IMR-90 (cell line): ENCODE data around the gene RPL36. TPM values are rescaled to one million over a fixed set of nuclear protein-coding genes. Genes with fewer than 3 reads are reported as not detected.

ENCODE experiments used
- ATAC-seq: fragments of 200-7000 bp; cut with Tn5 transposase; 2 replicates; pipeline ENCODE4 v1.9.1; 2020; ENCODE audit warnings: low read depth, mild to moderate bottlenecking, moderate library complexity
- BruUV-seq: library from RNA; stranded (reverse); fragments of 400-500 nt; replicated peaks from 2 replicates; lab custom pipeline; 2021; lab: Mats Ljungman, UMichigan
- CTCF ChIA-PET: fragments of 300-600 bp; formaldehyde crosslinking; extraction: SDS; loops from one replicate; lab custom pipeline; 2021; ENCODE audit warnings: antibody characterized with exemption; lab: Yijun Ruan, JAX
- POLR2A ChIA-PET: fragments of 300-600 bp; sonication (Branson Sonifier 250); formaldehyde crosslinking; loops from one replicate; lab custom pipeline; 2022; ENCODE audit warnings: antibody characterized with exemption; ENCODE audit not compliant: unreplicated experiment; lab: Charles Lee
- DNase-seq: peaks from one replicate; pipeline ENCODE4 v3.0.0; 2013
- H2AFZ ChIP-seq: replicated peaks from 2 replicates; pipeline ENCODE3; 2013; ENCODE audit warnings: low read length, mild to moderate bottlenecking; ENCODE audit not compliant: poor library complexity
- H2AK5ac ChIP-seq: 2 replicates; pipeline ENCODE4 v1.6.1; 2013; ENCODE audit warnings: low read depth, low read length, inconsistent platforms
- H2AK9ac ChIP-seq: replicated peaks from 2 replicates; pipeline ENCODE3; 2013; ENCODE audit warnings: mild to moderate bottlenecking, low read depth, low read length, moderate library complexity; ENCODE audit not compliant: poor library complexity
- H2BK120ac ChIP-seq: 2 replicates; pipeline ENCODE4 v1.6.1; 2013; ENCODE audit warnings: low read depth, low read length, inconsistent platforms
- H2BK15ac ChIP-seq: 3 replicates; pipeline ENCODE4 v1.6.1; 2013; ENCODE audit warnings: low read depth, low read length, inconsistent platforms
- H2BK20ac ChIP-seq: 2 replicates; pipeline ENCODE4 v1.6.1; 2013; ENCODE audit warnings: low read depth, mild to moderate bottlenecking, inconsistent platforms, low read length, moderate library complexity
- H2BK5ac ChIP-seq: 2 replicates; pipeline ENCODE4 v1.6.1; 2013; ENCODE audit warnings: mild to moderate bottlenecking, low read depth, low read length, inconsistent platforms; ENCODE audit not compliant: poor library complexity, severe bottlenecking
- H3K14ac ChIP-seq: replicated peaks from 2 replicates; pipeline ENCODE4 v1.6.1; 2013; ENCODE audit warnings: low read depth, low read length, inconsistent platforms
- H3K18ac ChIP-seq: 2 replicates; pipeline ENCODE4 v1.6.1; 2013; ENCODE audit warnings: low read depth, low read length, control low read depth
- H3K23ac ChIP-seq: 2 replicates; pipeline ENCODE4 v1.6.1; 2013; ENCODE audit warnings: low read depth, low read length, inconsistent platforms
- H3K27ac ChIP-seq: 2 replicates; pipeline ENCODE4 v1.5.1; 2013; ENCODE audit warnings: mild to moderate bottlenecking, control low read depth, low read length; ENCODE audit not compliant: insufficient read depth
- H3K27me3 ChIP-seq: 2 replicates; pipeline ENCODE4 v1.6.1; 2013; ENCODE audit warnings: low read length; ENCODE audit not compliant: control insufficient read depth, insufficient read depth
- H3K36me3 ChIP-seq: 2 replicates; pipeline ENCODE4 v1.6.1; 2013; ENCODE audit warnings: low read length, mixed read lengths; ENCODE audit not compliant: control insufficient read depth, insufficient read depth
- H3K4ac ChIP-seq: 2 replicates; pipeline ENCODE4 v1.6.1; 2013; ENCODE audit warnings: low read depth, low read length, inconsistent platforms
- H3K4me1 ChIP-seq: 2 replicates; pipeline ENCODE4 v1.6.1; 2013; ENCODE audit warnings: low read length, mixed read lengths; ENCODE audit not compliant: control insufficient read depth, insufficient read depth
- H3K4me2 ChIP-seq: 2 replicates; pipeline ENCODE4 v1.6.1; 2013; ENCODE audit warnings: low read depth, mild to moderate bottlenecking, control low read depth, low read length, moderate library complexity
- H3K4me3 ChIP-seq: 2 replicates; pipeline ENCODE4 v1.5.1; 2013; ENCODE audit warnings: low read depth, mild to moderate bottlenecking, control low read depth, low read length, moderate library complexity; ENCODE audit not compliant: insufficient read depth
- H3K56ac ChIP-seq: 2 replicates; pipeline ENCODE4 v1.6.1; 2013; ENCODE audit warnings: low read length, inconsistent platforms; ENCODE audit not compliant: insufficient read depth; ENCODE audit errors: extremely low read depth
- H3K79me1 ChIP-seq, 2 experiments: 2 replicates each; pipeline ENCODE4 v1.6.1; 2013; ENCODE audit warnings: low read length in 2 of 2, inconsistent platforms in 1 of 2, low read depth in 1 of 2
- H3K9ac ChIP-seq: 2 replicates; pipeline ENCODE4 v1.6.1; 2013; ENCODE audit warnings: low read depth, low read length, control low read depth
- H3K9me1 ChIP-seq: 2 replicates; pipeline ENCODE4 v1.6.1; 2013; ENCODE audit warnings: low read length, inconsistent platforms; ENCODE audit not compliant: insufficient read depth
- H3K9me3 ChIP-seq: 2 replicates; pipeline ENCODE4 v1.6.1; 2013; ENCODE audit warnings: low read length; ENCODE audit not compliant: control insufficient read depth, insufficient read depth
- H4K20me1 ChIP-seq: 2 replicates; pipeline ENCODE4 v1.6.1; 2013; ENCODE audit warnings: low read length, inconsistent platforms; ENCODE audit not compliant: insufficient read depth
- H4K5ac ChIP-seq: 2 replicates; pipeline ENCODE4 v1.6.1; 2013; ENCODE audit warnings: mild to moderate bottlenecking, low read depth, low read length, control low read depth
- H4K8ac ChIP-seq, 2 experiments: 2 replicates each; pipeline ENCODE4 v1.6.1; 2013; ENCODE audit warnings: low read depth in 2 of 2, low read length in 2 of 2, control low read depth in 1 of 2, inconsistent platforms in 1 of 2
- H4K91ac ChIP-seq: 2 replicates; pipeline ENCODE4 v1.6.1; 2013; ENCODE audit warnings: low read depth, low read length, inconsistent platforms; ENCODE audit not compliant: insufficient read depth
- BHLHE40 ChIP-seq: fragments of 150-350 bp; IDR thresholded peaks from 2 replicates; pipeline ENCODE4 v1.6.1; 2016; ENCODE audit warnings: mild to moderate bottlenecking, low read depth, low read length
- CEBPB ChIP-seq: IDR thresholded peaks from 2 replicates; pipeline ENCODE4 v1.6.1; 2012; ENCODE audit warnings: low read depth, low read length, improper control_type of control experiment
- CHD1 ChIP-seq: IDR thresholded peaks from 2 replicates; pipeline ENCODE4 v1.6.1; 2012; ENCODE audit warnings: low read depth, low read length, improper control_type of control experiment
- CTCF ChIP-seq: conservative IDR thresholded peaks from 2 replicates; pipeline ENCODE4 v1.5.1; 2012; ENCODE audit warnings: mild to moderate bottlenecking, low read depth, low read length, improper control_type of control experiment
- FOS ChIP-seq: fragments of 150-350 bp; IDR thresholded peaks from 2 replicates; pipeline ENCODE4 v1.6.1; 2016; ENCODE audit warnings: low read depth, low read length
- MAFK ChIP-seq: IDR thresholded peaks from 2 replicates; pipeline ENCODE4 v1.6.1; 2012; ENCODE audit warnings: low read depth, low read length, improper control_type of control experiment
- MAZ ChIP-seq: IDR thresholded peaks from 2 replicates; pipeline ENCODE4 v1.6.1; 2012; ENCODE audit warnings: low read depth, mild to moderate bottlenecking, low read length, improper control_type of control experiment, moderate library complexity, borderline replicate concordance
- MXI1 ChIP-seq: IDR thresholded peaks from 2 replicates; pipeline ENCODE4 v1.6.1; 2012; ENCODE audit warnings: low read depth, mild to moderate bottlenecking, low read length, moderate library complexity, borderline replicate concordance
- NFE2L2 ChIP-seq: fragments of 150-350 bp; IDR thresholded peaks from 2 replicates; pipeline ENCODE4 v1.6.1; 2016; ENCODE audit warnings: low read depth, mild to moderate bottlenecking, low read length
- POLR2A ChIP-seq: IDR thresholded peaks from 2 replicates; pipeline ENCODE4 v1.6.1; 2012; ENCODE audit warnings: mild to moderate bottlenecking, low read depth, low read length
- RAD21 ChIP-seq: IDR thresholded peaks from 2 replicates; pipeline ENCODE4 v1.6.1; 2012; ENCODE audit warnings: low read length, improper control_type of control experiment
- RCOR1 ChIP-seq: IDR thresholded peaks from 2 replicates; pipeline ENCODE4 v1.6.1; 2012; ENCODE audit warnings: mild to moderate bottlenecking, low read length, improper control_type of control experiment; ENCODE audit not compliant: insufficient replicate concordance
- RFX5 ChIP-seq: IDR thresholded peaks from 2 replicates; pipeline ENCODE4 v1.8.0; 2012; ENCODE audit warnings: low read depth, mild to moderate bottlenecking, low read length, moderate library complexity
- SMC3 ChIP-seq: fragments of 150-350 bp; IDR thresholded peaks from 2 replicates; pipeline ENCODE4 v1.6.1; 2016; ENCODE audit warnings: low read depth, mild to moderate bottlenecking, antibody characterized with exemption, low read length, moderate library complexity
- WGBS, 2 experiments: methylation state at CpG; one replicate each; pipeline versions ENCODE4 v1.1.5 to v1.1.7; 2013; ENCODE audit warnings: missing lambda C conversion rate in 2 of 2; ENCODE audit not compliant: insufficient read length in 1 of 2; ENCODE audit errors: extremely low coverage in 2 of 2; 5-methylcytosine and 5-hydroxymethylcytosine counted together
- dilution Hi-C: fragments of 300-500 bp; cut with HindIII; formaldehyde crosslinking; loops from one replicate; pipeline ENCODE4 v1.14.3; 2018; ENCODE audit warnings: low sequenced_read_pairs; ENCODE audit not compliant: unreplicated experiment
- in situ Hi-C: fragments of 300-500 bp; cut with MboI; formaldehyde crosslinking; loops from 3 replicates; pipeline ENCODE4 v1.14.3; 2019; ENCODE audit warnings: low sequenced_read_pairs, inconsistent platforms, mixed read lengths
- intact Hi-C: fragments of 100-400 bp; cut with micrococcal nuclease; formaldehyde crosslinking; loops from 2 replicates; pipeline ENCODE4 v1.10.0; 2022
- polyA plus RNA-seq, 3 experiments: library from polyadenylated mRNA; depleted of rRNA; stranded (reverse); fragments of >200 nt; gene quantifications; 2 replicates each; pipeline ENCODE4 v1.2.3, GENCODE V29; 2012; ENCODE audit warnings: low replicate concordance in 1 of 3
- total RNA-seq: library from RNA; depleted of rRNA; stranded (reverse); fragments of >200 nt; gene quantifications from 2 replicates; pipeline ENCODE4 v1.2.3, GENCODE V29; 2012
- TF ChIP-seq, protein P1 (sequence below): fragments of 150-350 bp; IDR thresholded peaks from 2 replicates; pipeline ENCODE4 v1.6.1; 2016; ENCODE audit warnings: low read depth, mild to moderate bottlenecking, low read length, moderate library complexity, borderline replicate concordance
- TF ChIP-seq, protein P2 (sequence below): fragments of 150-350 bp; IDR thresholded peaks from 2 replicates; pipeline ENCODE4 v1.6.1; 2017; ENCODE audit warnings: mild to moderate bottlenecking, antibody characterized with exemption, low read length, low read depth

RPL36 gene
- total and polyA plus RNA-seq, 2 of the 4 experiments (the other 2 are of a cell fraction): 232 to 757 TPM

GRCh38 chr19:5643060-5643459, 47.0 kb upstream of the RPL36 start:
- Histone ChIP-seq H2BK15ac (no peak overlapping the region), H3K14ac (no peak overlapping the region), H3K9me1 (peaks cover 25% of the 10 kb centered on the region), H3K27me3 (no peaks in the 10 kb centered on the region), H3K18ac (no peak overlapping the region), H4K20me1 (peaks cover 74% of the 10 kb centered on the region), H4K91ac (no peak overlapping the region), H3K36me3 (peaks cover 42% of the 10 kb centered on the region), H3K4me1 (peaks cover 3% of the 10 kb centered on the region; the same call in 1 of the 2 replicates), H4K8ac (no peak overlapping the region), H3K79me1 (peaks cover 35 to 73% of the 10 kb centered on the region in 2 experiments), H2BK5ac (no peak overlapping the region), H3K56ac (no peak overlapping the region), H2AK5ac (no peak overlapping the region), H2AFZ (no peak overlapping the region), H3K4me3 (no peak overlapping the region), H2BK120ac (no peak overlapping the region), H3K9me3 (no peaks in the 10 kb centered on the region), H2AK9ac (no peak overlapping the region), H3K23ac (no peak overlapping the region), H3K27ac (no peak overlapping the region), H3K4ac (no peak overlapping the region), H3K4me2 (no peak overlapping the region), H4K5ac (no peak overlapping the region), H2BK20ac (no peak overlapping the region), H3K9ac (no peak overlapping the region)
- WGBS, 2 experiments: 100% methylated on average over 1 of the region's 4 CpGs; no CpG with 5 or more reads in 1 of the 2 experiments
- dilution Hi-C loops: no loop called here
- no peak for DNase-seq
- ATAC-seq: no peak
- in situ Hi-C loops: no loop called here
- BruUV-seq: no TSS peak
- intact Hi-C loops: no loop called here
- TF ChIP-seq CHD1 (no peak), MAFK (no peak), NFE2L2 (no peak), RFX5 (no peak), FOS (no peak), CTCF (no peak), POLR2A (no peak), MXI1 (no peak), CEBPB (no peak), MAZ (no peak), RCOR1 (no peak), BHLHE40 (no peak), SMC3 (no peak), RAD21 (no peak)
- TF ChIP-seq, protein P1, sequence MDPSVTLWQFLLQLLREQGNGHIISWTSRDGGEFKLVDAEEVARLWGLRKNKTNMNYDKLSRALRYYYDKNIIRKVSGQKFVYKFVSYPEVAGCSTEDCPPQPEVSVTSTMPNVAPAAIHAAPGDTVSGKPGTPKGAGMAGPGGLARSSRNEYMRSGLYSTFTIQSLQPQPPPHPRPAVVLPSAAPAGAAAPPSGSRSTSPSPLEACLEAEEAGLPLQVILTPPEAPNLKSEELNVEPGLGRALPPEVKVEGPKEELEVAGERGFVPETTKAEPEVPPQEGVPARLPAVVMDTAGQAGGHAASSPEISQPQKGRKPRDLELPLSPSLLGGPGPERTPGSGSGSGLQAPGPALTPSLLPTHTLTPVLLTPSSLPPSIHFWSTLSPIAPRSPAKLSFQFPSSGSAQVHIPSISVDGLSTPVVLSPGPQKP: no peak
- TF ChIP-seq, protein P2, sequence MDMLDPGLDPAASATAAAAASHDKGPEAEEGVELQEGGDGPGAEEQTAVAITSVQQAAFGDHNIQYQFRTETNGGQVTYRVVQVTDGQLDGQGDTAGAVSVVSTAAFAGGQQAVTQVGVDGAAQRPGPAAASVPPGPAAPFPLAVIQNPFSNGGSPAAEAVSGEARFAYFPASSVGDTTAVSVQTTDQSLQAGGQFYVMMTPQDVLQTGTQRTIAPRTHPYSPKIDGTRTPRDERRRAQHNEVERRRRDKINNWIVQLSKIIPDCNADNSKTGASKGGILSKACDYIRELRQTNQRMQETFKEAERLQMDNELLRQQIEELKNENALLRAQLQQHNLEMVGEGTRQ: no peak
- ChIA-PET POLR2A (no interaction called here), CTCF (no interaction called here)
